HG03159 (cell line): ENCODE data around the gene KAT2A.

ENCODE experiments used
- ATAC-seq: cut with Tn5 transposase; IDR thresholded peaks from one replicate; pipeline ENCODE4 v1.9.1; 2021; ENCODE audit warnings: mild to moderate bottlenecking, moderate library complexity; ENCODE audit not compliant: unreplicated experiment

KAT2A gene

DNA sequence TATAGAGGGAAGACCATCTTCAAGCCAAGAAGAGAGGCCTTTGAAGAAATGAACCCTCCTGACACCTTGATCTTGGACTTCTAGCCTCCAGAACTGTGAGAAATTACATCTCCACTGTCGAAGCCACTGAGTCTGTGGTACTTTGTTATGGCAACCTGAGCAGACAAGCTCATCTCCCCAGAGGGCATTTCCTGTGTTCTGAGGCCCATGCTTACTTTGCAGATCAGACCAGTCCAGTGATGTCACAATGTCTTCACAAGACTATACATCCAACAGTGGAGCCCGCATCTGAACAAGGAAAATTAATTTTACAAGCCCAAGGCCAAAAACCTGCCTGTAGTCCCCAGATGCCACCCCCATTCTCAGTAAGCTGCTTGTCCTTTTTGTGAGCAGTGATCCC is 56.0 kb downstream of the KAT2A start:
- no peak for ATAC-seq
